ENCODE measurements around the gene CCDC13.

CCDC13 gene

DNA sequence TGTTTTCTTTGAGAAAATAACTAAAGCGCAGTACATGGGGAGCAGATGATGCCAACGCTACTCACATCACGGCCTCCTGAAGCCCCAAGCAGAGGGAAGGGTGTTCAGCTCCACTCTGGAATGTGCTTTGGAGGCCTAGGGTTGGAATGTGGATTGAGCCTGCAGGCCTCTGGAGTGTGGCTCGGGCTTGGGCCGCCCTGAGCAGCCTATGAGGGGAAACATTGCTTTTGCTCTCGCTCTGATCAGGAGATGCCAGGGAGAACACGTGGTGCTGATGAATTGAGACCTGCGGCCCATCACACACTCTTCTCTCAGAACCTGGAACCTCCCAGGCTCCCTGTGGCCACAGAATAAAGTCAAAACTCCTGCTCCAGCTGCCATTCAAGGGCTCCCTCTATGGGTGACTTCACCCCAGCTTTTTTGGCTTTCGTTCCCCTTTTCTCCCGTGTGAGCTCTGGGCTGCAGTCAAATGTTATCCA is 23.3 kb downstream of the CCDC13 start:
- peak; percentile 44 for DNase-seq

DNA sequence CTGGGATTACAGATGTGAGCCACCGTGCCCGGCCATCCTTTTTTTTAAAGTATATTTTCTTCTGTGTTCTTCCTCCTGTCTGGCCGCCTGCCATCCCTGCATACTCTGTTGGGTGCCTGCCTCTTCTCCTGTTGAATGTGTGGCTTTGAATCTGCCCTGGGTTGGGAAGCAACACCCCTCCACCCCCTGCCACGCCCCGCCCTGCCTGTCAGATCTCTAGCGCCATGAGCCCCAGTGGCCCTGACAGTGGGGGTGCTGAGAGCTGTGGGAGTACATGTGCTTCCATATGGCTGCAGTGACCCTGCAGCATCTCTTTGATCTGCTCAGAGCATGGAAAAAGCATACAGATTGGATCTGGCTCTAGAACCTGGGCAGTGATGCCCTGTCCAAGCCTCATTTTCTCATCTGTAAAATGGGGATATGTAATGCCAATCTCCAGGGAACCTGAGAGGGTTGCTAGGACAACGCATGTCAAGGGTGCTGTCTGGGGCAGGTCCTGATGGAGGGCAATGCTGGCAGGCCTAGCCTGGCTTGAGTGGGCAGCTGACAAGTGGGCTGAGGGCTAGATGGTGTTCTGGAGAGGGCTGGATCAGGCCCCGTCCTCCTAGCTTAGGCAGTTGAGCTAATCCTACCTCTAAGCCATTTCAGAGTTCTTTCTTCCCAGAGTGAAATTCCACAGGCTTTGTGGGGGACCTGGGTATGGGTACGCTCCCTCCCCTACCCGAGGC is 23.9 kb downstream of the CCDC13 start:
- DNase-seq = no peak

DNA sequence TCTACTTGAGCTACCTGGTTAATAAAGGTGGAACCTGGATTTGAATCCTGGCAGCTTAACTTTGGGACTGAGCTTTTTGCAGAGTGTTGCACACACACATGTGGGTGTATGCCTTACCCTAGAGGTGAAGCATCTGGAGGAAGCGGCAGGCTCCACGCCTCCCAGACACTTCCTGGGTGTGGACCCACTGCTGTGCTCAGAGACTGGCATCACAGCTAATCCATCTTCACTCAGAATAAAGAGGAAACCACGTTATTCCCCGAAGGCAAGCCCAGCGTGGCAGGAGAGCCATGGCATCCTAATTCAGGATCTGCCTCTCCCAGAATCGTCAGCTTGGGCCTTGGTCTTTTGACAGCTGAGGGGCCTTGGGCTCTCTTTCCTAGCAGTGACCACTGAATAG is 25.5 kb downstream of the CCDC13 start:
- no peak for DNase-seq

DNA sequence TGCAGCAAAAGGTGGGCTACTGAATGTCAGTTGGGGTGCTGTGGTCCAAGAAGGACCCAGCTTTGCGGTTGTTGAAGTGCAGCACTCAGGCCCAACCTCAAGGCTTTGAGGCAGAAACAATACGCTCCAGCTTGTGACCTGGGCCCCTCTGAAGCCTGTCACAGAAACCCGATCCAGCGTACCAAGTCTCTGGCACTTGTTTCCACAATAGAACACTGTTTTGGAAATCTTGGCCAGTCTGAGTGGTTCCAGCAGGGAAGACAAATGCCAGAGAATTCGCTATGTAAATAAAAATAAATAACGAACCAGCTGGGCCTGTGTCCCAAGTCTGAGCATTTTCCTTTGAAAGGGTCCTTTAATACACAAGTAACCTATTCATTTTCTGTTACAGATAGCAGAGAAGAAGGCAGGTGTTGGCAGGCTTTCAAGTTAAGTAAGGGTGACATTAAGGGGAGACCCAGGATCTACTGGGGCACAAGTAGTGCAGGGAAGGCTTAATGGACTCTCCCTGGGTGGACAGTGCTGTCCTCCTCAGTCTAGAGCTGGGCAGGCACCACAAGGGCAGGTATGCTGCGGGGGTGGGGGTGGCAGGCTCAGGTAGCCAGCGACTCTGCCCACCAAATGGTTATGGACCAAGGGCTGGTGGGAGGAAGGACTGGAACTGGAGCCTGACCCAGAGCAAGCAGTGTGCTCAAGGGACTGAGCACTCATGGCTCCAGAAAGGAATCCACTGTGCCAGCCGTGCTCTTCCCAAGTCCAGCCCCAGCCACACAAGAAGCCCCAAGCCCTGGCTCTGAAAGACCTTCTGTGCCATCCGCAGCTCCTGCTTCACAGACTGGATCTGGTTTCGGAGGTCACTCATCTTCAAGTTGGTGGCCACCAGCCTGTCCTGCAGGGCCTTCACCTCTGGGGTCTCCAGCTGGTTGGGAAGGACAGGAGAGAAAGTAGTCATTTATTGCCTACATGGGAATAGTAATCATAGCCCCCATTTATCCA is 26.3 kb downstream of the CCDC13 start:
- DNase-seq = no peak

DNA sequence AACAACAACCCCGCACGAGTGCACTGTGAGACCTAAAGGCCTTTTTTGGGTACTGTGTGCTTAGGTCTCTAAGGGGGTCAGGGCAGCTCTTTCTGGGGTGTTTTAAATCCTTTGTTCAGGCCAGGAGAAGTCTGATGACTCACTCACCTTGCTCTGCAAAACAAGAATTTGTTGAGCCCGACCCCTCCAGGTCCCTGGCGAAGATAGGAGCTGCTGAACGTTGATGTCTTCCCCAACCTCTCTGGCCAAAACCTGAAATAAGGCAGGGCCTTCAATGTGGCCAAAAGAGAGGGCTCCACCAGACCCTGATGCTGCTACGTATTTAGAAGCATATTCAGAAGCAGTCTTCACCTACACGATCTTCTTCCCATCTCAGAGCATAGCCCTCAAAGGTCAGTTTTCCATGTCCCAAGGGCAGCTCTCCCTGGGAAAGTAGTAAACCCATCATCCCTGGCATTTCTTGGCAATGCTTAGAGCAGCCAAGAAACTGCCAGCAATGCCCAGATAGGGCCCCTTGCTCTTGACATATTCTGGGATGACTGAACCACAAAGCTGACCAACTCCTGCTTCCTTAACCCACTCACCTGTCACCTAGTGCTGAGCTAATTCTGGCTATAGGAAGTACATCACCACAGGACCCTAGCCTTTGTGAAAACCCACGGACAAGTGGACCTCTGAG is 27.1 kb downstream of the CCDC13 start:
- no peak for DNase-seq

DNA sequence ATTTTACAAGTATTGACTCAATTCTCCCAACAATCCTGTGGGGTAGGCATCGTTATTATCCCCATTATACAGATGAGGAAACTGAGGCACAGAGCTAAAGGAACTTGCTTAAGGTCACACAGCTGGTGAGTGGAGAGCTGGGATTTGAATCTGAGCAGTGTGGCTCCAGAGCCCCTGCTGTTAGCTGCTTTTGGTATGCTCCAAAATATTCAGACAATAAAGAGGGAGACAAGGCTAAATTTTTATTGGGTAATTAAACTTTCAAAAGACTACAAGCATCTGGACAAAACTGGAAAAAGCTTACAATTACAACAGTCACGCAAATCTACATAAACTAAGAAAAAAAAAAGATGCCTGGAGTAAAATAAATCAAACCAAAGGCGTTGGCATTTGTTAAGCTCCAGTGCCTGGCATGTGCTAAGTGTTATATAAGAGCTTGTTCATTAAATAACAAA is 27.7 kb downstream of the CCDC13 start:
- DNase-seq = no peak

DNA sequence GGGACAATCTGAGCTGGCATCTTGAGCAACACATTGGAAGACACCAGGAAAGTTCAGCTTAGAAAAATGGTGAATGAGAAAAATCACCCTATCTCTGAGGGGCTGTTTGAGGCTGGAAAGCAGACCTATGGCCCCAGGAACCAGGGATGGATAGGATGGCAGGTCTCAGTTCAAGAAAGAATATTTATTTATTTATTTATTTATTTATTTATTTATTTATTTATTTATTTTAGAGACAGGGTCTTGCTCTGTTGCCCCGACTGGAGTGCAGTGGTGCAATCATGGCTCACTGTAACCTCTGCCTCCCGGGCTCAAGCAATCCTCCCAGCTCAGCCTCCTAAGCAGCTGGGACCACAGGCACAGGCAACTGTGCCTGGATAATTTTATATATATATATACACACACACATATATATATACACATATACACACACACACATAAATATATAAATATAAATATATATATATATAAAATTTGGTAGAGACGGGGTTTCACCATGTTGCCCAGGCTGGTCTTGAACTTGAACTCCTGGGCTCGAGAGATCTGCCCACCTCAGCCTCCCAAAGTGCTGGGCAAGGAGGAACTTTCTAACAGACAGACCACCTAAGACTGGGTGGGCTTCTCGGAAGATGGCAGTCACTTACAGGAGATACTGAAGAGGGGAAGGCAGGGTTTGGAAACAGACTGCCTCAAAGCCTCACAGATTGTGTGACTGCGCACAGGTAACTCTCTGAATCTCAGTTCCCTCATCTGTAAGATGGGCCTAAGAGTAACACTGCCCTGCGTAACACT is 29.7 kb downstream of the CCDC13 start:
- DNase-seq = no peak

DNA sequence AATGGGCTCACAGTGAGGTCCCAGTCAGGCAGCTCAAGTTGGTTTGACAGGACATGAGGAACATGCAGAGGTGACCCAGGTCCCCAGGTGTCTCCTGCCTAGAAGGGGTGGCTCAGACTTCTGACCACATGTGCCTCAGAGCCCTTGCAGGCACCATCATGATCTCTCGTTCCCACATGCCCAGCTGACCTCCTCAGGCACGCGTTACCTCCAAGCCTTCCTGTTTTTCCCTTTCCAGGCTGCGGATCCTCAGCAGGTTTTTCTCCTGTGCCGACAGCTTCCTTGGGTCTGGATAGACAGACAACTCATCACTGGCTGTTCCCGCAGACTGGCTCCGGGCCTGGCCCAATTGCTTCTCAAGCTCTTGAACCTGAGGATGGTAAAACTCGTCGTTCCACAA is 30.4 kb downstream of the CCDC13 start:
- DNase-seq = no peak

DNA sequence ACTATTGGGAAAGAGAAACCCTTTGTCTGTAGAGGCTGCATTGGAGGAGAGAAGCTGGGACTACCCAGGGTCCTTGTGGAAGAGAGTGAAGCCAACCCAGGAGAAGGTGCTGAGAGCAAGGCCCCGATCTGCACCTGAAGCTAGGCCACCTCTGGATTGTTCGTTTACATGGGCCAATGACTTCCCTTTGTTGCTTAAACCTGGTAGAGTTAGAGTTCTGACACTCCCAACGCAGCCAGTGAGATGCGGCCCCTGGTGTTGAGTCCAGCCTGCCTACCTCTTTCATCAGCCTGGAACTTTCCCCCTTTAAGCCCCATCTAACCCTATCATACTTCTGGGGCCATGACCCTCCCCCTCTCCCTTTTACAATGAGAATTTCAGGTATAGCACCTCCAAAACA is 30.8 kb downstream of the CCDC13 start:
- no peak for DNase-seq

DNA sequence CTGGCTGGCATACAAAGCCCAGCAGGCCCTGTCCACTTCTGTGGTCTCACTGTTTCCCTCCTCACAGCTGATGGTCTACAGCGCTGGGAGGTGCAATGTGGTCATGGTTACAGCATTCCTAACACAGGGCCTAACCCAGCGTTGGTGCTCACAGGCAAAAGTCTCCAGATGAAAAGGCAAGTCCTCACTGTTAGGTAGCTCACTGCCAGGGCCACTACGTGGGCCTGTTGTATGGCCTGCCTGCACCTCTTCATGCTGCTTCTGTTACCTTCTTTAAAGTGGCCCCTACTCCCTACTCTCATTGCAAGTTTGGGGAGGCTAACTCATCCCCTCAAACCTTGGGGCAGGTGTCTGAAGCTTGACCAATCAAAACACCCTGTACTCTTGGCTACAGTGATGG is 31.3 kb downstream of the CCDC13 start:
- DNase-seq = no peak

DNA sequence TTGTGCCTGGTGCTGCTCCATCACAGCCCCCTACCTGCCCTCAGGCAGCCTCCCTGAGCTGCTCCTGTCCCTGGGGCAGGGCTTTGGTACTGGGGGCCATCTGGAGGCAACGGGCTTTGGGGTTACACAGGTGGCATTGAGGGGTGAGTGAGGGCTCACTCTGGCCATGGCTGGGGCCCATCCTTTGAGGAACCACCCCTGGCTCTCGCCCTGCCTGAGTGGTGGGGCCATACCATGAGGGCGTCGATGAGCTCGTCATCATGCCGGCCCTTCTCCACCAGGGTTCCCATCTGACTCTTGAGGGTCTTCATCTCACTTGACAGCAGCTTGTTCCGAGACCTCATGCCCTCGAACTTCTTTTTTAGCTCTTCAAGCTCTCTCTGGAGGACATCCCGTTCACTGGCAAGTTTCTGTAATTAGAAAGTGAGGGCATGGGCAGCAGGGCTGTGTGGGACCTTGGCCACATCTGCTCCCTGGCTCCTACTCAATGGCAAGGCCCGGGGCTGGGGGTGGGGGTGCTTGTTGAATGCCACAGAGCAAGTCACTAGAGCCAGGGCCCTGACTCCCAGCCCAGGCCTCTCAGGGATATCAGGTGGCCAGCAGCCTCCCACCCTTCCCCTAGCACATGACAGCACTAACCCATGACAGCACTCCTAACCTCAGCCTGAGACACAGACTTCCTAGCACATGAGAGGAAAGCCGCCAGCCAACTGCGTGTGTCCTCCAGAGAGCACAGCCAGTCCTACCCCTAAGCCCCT is 33.5 kb downstream of the CCDC13 start:
- DNase-seq = no peak

DNA sequence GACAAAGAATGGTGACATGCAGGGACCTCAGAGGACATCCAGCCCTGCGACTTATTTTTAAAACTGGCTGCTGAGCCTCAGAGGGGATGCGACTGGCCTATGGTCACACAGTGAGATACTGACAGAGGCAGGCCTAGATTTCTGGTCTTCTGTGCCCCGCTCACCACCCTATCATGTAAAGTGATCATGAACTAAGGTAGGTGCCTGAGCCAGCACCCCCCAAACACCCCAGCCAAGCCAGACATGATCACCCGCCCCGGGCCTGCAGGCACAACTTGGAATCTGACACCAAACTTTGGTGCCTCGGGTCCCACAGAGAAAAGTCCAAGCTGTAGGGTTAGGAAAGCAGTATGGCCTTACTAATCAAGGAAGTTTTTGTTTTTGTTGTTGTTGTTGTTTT is 36.5 kb downstream of the CCDC13 start:
- DNase-seq = no peak

DNA sequence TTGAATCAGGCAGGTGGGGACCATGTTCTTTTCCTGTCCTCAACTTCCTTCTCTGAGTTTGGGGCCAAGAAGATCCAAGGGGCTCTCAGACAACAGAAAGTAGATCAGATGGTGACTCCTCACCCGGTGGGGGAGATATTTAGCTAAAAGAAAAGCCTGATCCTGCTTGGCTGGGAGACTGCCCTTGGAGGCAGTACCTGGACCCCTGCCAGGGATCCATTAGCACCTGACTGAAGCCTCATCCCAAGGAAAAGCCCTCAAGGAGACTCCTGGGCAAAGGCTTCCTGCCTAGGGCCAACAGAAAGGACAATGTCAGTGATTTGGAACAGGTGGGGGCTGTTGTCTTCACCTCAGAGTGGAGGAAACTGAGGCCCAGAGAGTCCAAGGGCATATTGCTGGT is 37.0 kb downstream of the CCDC13 start:
- no peak for DNase-seq

DNA sequence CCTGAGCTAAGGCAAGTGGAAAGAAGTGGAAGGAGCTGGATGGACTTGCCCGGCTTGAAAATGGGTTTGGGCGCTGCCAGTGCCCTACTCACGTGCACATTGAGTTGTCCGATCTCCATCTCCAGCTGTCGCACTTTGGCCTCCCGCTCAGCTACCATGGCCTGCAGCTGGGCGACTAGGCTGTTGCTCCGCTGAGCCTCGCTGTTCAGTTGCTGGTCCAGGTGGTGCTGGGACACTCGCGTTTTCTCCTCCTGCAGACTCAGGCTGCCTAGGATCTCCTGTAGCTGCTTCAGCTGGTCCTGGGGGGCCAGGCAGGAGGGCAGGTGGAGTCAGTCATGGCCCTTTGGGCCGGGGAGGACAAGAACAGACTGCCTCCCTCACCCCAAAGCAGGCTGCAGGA is 37.4 kb downstream of the CCDC13 start:
- no peak for DNase-seq

DNA sequence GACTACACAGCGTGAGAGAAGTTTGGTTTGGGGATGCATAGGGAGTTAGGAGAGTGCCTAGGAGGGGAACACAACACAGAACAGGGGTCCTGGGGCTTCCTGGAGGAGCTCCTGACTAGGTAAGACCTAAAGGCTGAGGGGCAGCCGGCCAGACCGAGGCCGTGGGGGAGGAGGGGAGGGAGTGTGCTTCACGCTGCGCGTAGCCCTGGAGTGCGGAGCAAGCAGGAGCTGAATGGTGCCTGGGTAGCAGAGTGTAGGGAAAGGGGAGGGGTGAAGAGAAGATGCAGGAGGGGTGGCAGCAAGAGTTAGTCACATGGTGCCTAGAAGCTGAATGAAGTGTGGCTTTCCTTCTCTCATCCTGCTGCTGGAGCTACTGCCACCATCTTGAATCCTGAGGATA is 38.0 kb downstream of the CCDC13 start:
- no peak for DNase-seq

DNA sequence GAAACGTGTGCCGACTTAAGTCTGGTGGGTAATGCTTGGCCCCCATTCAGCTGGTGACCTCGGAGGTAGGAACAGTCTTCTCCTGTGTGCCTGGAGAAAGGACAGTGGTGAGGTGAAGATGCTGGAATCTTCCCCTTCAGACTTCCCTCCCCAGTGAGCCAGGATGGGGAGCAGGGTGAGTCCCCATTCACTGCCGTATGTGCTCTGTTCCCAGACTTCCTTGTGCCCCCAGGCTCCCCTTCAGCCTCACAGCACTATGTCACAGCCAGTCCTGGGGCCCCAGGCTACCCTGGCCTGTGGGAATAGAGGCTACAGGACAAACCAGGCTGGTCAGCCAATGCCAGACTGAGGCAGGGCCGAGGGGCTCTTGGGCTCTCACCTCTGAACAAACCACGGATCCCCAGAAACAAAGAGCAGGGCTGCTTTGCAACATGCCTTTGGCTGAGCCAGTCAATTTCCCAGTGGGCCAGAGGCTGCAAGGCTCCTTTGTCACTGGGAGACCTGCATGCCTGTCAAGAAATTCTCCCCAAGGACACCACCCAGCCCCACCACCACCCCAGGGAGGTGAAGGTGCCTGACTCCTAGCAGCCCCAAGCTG is 38.7 kb downstream of the CCDC13 start:
- DNase-seq = no peak

DNA sequence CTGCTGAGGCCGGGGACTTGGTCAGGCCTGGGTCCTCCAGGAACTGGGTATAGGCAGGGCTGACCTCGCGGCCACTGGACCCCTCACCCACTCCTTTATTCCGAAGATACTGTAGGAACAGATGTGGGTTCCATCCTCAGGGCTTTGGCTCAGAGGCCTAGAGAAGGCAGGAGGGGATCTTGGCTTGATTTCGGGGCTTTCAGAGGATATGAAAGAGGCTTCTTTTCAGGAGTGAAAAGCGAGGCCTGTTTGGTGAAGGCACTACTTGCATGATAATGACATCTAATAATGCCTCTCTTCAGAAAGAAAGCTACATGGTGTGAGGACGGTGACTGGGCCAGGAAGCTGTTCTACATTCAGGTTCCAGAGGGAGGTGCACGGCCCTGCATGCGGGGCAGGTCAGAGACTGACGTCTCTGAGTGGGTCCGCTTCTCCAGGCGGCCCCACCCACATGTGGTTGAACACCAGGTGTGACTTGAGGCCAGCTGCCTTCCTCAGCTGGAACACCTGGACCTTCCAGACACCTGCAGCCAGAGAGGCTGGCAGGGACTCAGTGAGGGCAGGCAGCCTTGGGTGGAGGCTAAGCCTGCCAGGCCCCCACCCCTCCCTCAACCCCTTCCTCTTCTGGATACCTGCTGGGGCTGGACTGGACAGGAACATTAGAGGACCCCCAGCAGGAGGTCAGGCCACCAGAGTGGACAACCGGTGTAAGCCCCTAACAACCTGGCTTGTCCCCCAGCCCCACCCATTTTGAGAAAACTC is 39.4 kb downstream of the CCDC13 start:
- no peak for DNase-seq

DNA sequence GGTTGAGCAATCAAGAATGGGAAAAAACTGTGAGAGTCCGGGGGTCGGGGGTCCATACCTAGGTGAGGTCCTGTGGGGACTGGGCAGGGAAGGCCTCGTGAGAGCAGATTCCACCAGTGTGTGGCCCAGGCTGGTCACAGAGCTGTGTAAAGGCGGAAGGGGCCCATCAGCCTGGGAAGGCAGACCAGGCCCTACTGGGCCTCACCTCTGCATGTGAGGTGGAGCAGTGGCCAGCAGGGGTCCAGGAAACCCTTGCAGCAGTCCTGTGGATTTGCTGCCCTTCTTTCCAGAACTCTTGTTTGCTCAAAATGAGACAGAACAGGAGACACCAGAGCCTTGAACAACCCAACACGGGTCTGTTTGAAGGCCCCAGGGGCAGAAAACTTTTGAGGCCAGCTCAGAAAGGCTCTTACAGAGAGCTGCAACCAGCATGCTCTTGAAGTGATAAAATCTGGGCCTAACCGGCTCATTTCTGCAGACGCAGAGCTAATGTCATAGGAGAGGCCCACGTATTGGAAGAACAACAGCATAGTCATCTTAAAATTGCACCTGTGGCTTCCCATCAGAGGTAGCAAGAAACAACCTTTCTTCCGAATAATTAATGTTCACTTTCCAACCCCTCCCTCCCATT is 40.1 kb downstream of the CCDC13 start:
- DNase-seq = no peak

DNA sequence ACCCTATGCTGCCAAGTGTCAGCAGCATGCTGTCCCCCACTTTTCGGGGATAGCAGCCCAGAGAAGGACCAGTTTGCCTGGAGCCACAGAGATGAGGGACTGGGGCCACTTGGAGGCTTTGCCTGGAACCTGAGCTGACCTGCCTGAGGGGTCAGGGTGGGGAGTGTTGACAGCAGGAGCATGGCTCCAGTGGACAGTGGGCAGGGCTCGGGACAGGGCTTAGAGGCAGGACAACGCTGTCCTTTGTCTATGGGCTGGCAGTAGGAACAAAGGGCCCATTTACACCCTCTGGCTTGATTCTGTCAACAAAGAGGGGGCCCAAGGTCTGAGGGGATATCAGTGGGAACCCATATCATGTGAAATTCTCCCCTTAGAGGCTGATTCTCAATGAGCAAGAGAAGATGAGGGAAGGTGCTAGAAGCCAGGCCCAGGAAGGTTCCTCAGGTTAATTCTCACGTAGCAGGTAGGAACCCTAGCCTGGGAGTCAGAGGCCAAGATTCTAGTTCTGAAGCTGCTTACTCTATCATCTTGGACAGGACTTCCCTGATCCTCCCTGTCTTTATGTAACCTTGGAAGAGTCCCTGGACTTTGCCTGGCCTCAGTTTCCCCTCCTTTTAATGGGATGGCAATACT is 40.7 kb downstream of the CCDC13 start:
- DNase-seq = no peak
